ENCODE data around the gene GAREM1. TPM values are rescaled to one million over a fixed set of nuclear protein-coding genes. Genes with fewer than 3 reads are reported as not detected.

The GAREM1 gene
- total RNA-seq, 3 donors from 2014 or later: 7.8 to 13.4 (median 12.0) TPM

- Histone ChIP-seq H3K4me3 (no peak overlapping the region), H3K27ac (no peak overlapping the region), H3K27me3 (no peaks in the 10 kb centered on the region), H3K36me3 (no peaks in the 10 kb centered on the region), H3K4me1 (no peaks in the 10 kb centered on the region), H3K9me3 (no peaks in the 10 kb centered on the region)
- TF ChIP-seq POLR2AphosphoS5 (IDR thresholded peaks at IDR 0.05) (no peak), CTCF (IDR thresholded peaks at IDR 0.05) (no peak), POLR2A (IDR thresholded peaks at IDR 0.05) (no peak)
- intact Hi-C loops (cut with DNase I; ENCODE audit: low total_unique reads): no loop called here
- no peak for DNase-seq (ENCODE audit: low spot score in 2 of 2)
Observed at GRCh38 chr18:32280188-32280783, 190.4 kb downstream of the GAREM1 start.

GRCh38 chr18:32278177-32278799 is 192.4 kb downstream of the GAREM1 start:
- no peaks in the 10 kb centered on the region for H3K9me3 ChIP-seq
- no peak overlapping the region for H3K27ac ChIP-seq
- no peaks in the 10 kb centered on the region for H3K4me1 ChIP-seq
- no peak for DNase-seq (ENCODE audit: low spot score in 2 of 2)
- TF ChIP-seq CTCF (IDR thresholded peaks at IDR 0.05) (no peak), POLR2AphosphoS5 (IDR thresholded peaks at IDR 0.05) (no peak), POLR2A (IDR thresholded peaks at IDR 0.05) (no peak)
- no peaks in the 10 kb centered on the region for H3K27me3 ChIP-seq
- no peak overlapping the region for H3K4me3 ChIP-seq
- intact Hi-C loops (cut with DNase I; ENCODE audit: low total_unique reads): loop anchor here (10.0 kb wide), 1 partner anchor 277 kb away; no protein-coding TSS in a partner anchor
- H3K36me3 ChIP-seq: no peaks in the 10 kb centered on the region

GRCh38 chr18:32277549-32277948 is 193.1 kb downstream of the GAREM1 start:
- no peaks in the 10 kb centered on the region for H3K4me1 ChIP-seq
- intact Hi-C loops (cut with DNase I; ENCODE audit: low total_unique reads): loop anchor here (10.0 kb wide), 1 partner anchor 277 kb away; no protein-coding TSS in a partner anchor
- H3K27ac ChIP-seq: no peak overlapping the region
- DNase-seq (ENCODE audit: low spot score in 2 of 2): no peak
- no peaks in the 10 kb centered on the region for H3K9me3 ChIP-seq
- TF ChIP-seq POLR2AphosphoS5 (IDR thresholded peaks at IDR 0.05) (no peak), POLR2A (IDR thresholded peaks at IDR 0.05) (no peak), CTCF (IDR thresholded peaks at IDR 0.05) (no peak)
- no peaks in the 10 kb centered on the region for H3K27me3 ChIP-seq
- no peaks in the 10 kb centered on the region for H3K36me3 ChIP-seq
- no peak overlapping the region for H3K4me3 ChIP-seq

GRCh38 chr18:32276906-32277305 is 193.8 kb downstream of the GAREM1 start:
- intact Hi-C loops (cut with DNase I; ENCODE audit: low total_unique reads): loop anchor here (10.0 kb wide), 1 partner anchor 278 kb away; no protein-coding TSS in a partner anchor
- no peak overlapping the region for H3K27ac ChIP-seq
- H3K4me3 ChIP-seq: no peak overlapping the region

More at GRCh38 chr18:32276906-32277305, 193.8 kb downstream of the GAREM1 start:
- Histone ChIP-seq H3K36me3 (no peaks in the 10 kb centered on the region), H3K27me3 (no peaks in the 10 kb centered on the region), H3K9me3 (no peaks in the 10 kb centered on the region), H3K4me1 (no peaks in the 10 kb centered on the region)
- DNase-seq (ENCODE audit: low spot score in 2 of 2): no peak
- TF ChIP-seq CTCF (IDR thresholded peaks at IDR 0.05) (no peak), POLR2A (IDR thresholded peaks at IDR 0.05) (no peak), POLR2AphosphoS5 (IDR thresholded peaks at IDR 0.05) (no peak)
